ENCODE data around the gene GRIK2.

The GRIK2 gene

DNA sequence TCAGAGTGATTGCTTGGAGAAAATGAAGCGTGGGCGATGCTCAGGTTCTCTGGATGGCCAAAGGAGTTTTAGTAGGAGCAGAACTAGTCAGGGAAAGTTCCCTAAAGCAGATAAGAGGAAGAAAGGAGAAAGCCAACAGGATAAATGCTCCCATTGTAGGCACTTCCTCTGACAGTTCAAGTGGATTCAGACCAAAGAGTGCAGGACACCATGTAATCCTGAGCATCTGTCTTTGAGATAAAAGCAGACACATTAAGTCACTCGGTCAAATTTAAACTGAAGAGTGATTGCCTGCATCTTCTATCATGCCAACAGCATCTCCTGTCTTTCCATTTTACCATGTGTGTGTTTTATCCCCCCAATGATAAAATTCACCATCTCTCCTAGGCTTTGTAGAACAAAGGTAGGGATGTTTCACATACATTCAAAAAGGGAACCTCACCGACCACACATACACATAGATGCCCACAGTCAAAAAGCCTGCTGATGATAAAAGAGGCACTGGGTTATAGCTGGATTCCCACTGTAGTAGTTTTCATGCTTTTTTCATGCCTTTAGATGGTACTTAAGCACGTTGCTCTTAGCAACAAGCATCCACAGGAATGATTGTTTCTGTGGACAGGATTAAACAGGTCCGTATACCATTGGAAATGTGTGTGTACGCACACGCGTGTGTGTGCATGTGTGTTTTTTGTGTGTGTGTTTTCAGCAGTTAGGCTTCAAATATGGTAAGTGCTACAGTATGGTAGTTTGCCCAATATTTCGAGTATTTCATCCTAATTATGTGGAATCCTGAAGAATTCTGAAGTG lies 7.0 kb downstream of the GRIK2 start:
- DNase-seq (ENCODE audit: low read depth): no peak

DNA sequence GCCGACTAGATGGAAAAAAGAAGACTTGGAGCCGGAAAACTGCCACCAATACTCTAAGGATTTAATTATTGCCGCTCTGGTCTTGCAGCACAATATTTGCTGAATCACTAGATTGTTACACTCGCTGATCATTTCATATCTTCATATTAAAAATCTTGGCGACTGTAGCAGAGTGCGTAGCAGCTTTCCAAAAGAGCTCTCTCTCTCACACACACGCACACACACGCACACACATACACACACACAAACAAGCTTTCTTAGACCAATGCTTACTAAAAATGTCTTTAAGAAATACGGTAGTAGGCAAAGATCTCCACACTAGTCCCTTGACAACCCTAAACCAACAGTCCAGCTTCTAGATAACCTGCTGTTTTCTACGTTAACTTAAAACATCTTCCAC lies 7.7 kb downstream of the GRIK2 start:
- no peak for DNase-seq (ENCODE audit: low read depth)

DNA sequence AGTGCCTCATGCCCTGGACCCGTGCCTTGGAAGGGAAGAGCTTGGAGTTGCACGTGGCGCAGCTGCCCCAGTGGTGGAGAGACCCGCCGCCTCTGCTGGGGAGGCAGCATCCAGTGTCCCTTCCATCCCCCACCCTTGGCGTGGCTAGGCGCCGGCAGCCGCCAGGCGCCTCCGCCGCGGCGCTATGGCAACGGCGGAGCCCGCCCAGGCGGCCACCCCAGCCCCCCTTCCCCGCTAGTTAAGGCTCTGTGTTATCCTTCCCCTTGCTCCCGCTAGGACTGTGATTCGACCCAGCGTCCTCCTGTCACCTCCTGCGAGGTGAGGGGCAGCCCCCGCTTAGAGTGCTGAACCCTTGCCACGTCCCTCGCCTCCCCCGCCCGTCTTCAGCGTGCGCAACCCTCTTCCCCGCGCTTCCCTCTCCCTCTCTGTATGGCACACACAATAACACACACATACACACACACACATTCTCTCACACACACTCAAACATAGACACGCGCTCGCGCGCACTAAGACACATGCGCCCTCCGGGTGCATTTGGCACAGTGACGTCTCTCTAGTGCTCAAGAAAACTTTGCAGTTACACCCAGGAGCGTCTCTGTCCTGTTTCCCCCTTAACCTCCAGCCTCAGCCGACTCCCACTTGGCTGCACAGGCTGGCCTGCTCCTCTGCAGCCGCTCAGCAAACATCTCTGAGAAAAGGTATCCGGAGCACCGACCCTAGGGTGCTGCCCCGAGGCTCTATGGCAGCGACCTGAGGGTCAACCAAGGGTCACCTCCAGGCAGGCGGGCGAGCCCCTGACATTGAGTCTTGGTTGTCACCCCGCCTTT lies 8.5 kb downstream of the GRIK2 start:
- DNase-seq (ENCODE audit: low read depth): no peak

DNA sequence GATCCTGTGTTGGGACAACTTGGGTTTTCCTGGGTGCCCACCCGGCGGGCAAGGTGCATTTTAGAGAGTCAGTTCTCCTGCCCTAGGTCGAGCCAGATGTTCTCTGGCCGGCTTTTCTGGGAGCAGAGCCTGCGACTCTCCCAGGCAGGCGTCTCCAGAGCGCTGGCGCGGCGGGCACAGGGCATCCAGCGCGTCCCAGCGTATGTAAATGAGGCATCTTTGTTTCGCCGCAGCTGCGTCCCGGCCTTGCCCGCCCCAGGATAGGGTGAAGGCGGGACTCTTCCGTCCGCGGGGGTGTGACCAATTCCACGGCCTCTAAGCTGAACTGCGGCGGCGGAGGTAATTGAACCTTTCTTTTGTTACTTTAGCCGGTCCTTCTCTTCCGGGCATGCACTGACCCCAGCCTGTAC lies 9.1 kb downstream of the GRIK2 start:
- no peak for DNase-seq (ENCODE audit: low read depth)

DNA sequence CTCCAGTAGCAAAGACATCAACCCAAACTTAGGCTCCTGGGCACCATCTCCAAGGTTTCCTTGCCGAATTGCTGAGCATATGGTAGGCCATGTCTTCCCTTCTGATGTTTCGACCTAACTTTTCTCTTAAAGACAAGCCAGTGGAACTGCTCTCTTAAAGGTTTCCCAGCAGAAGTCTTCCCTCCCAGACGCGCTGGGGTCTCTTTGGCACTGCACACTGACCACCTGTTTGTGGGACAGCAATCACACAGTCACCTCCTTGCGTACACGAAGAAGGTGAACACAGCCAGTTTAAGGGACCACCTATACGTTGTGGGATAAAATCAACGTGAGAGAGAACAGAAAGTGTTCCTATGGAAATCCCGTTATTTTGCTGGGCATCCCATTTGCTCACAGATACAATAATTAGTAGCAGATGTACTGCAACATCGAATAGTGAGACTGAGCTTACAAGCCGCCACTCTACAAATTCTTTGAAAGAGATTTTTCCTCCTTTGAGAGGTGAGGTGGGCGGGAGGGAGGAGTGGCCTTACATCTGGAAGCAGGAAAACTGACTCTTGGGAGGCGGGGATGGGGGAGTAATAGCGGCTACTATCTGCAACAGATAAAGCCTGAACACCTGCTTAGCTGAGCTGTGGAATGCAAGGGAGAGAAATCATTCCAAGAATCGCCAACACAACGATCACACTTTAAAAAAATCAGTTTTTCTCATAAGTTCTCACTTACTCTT lies 9.9 kb downstream of the GRIK2 start:
- no peak for DNase-seq (ENCODE audit: low read depth)

DNA sequence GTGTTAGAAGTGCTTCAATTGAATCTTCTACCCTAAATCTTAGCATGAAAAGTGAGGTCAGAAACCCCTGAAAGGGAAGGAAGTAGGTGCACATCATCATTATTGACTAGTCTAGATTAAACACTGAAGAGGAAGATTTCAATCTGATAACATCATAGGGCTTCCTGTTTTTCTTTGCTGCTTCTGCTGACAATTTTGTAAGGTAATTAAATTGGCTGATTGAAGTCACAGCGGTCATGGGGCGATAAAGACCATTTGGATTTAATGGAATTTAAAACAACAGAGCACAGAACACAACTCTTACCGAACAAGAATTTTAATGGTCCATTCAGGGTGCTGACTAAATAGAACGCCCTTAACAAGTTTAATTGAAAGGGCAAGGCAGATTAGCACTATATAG lies 11.3 kb downstream of the GRIK2 start:
- DNase-seq (ENCODE audit: low read depth): no peak

DNA sequence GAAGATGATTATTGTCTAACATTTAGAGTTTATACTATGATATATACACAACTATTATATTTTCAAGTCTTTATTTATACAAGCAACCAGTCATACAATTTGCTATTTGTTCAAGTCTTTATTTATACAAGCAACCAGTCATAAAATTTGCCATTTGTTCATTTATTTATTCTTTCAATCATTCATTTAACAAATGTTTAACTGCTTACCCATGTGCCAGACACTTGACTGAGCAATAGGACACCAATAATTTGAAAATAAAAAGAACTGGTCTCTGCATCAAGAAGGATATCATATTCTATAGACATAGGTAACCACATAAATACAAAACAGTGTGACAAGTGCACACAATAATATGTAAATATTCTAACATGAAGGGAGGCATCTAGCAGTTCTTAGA lies 20.3 kb downstream of the GRIK2 start:
- DNase-seq (ENCODE audit: low read depth): no peak

DNA sequence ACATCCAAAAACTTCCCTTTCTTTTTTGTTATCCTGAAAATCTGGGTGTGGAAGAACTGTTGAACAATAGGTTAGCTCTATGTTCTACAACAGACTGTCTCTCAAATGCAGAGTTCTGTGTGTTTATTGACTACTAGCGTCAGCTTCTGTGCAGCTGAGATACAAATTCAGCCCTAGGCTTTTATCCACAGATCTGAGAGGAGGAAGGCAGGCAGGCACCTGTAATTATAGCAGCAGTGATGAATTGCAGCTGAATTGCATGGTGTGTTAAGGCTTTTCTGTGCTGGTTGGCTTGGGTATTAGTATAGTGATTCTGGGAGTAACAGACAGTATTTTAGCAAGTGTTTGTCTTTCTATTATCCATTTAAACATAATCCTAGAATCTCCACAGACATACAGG lies 24.4 kb downstream of the GRIK2 start:
- DNase-seq (ENCODE audit: low read depth): no peak

DNA sequence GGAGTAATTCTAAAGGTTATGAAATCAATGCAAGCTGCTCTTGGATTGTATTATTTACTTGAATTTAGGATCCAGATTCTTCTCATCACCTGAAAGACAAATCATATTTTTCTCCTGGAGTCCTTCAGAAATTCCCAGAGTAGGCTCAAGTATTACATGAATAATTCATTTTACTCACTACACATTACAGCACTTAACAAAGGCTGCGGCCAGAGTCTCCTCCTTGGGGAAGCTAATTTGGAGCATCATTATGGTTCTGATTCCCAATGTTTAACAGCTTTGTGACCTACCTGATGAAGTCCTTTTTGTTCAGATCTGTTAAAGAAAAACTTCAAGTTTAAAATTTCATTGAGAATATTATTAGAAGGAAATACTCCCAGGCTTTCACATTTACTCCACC lies 28.7 kb downstream of the GRIK2 start:
- DNase-seq (ENCODE audit: low read depth): no peak

DNA sequence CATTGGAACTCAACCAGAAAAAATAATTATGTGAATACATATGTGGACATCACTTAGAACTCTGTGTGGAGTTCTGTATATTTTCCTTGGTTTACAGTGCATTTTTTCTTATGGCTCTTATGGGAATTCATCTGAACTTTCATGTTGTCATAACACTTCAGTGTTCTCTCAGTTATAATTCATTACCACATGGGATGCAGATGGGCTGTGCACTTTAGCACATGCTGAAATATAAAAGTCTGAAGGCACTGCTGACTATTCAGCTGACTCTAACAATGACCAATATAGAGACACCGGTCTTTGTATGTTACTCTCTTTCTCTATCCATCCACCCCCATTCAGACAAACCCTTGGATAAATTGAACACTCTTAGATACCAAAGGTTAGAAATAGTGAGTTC lies 29.3 kb downstream of the GRIK2 start:
- no peak for DNase-seq (ENCODE audit: low read depth)

DNA sequence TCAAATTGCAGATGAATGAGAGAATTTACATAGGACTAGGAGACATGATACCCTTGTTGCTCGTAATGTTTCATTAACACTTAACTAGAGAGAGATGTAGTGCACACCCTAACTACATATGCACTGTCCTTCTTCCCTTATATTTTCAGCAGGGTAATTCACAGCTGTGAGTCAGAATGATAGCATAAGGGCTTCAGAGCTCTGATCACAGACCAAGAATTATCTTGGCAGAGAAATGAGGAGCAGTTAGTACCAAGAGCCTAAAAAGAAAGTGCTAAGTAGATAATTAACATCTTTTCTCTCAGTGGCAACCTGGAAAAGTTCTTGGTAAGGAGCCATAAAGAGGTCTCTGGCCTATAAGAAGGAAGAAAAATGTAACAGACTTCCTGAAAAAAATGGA lies 35.8 kb downstream of the GRIK2 start:
- DNase-seq (ENCODE audit: low read depth): no peak

DNA sequence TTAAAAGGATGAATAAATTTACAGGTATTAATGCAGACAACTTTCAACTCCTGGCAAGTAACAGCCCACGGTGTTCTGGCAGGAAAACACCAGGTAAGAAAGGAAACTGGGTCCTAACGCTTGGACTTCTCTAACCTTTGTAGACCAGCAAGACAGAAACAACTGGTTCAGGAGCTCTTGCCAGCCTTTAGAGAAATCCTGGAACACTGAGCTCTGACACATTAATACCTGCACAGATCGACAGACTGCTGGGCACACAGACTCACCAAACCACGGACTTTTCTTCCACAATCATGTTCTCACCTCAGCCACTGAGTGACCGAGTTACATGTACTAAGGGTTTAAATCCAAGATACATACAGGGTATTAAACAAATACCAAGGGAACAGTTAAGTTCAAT lies 36.3 kb downstream of the GRIK2 start:
- no peak for DNase-seq (ENCODE audit: low read depth)

DNA sequence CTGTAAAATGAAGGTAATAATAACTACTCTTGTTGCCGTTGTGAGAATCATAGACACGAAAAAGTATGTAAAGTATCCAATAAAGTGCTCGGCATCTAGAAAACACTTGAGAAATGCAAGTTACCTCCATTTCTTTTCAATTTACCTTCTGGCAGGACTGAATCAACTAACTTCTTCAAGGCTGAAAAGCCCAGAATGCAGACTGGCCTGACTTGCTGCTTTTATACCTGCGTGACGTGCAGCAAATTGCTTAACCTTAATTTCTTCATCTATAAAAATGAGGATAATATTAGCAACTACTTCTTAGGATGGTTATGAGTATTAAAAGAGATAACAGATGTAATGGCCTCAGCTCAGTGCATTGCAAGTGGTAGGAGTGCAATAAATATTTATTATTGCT lies 39.6 kb downstream of the GRIK2 start:
- no peak for DNase-seq (ENCODE audit: low read depth)

DNA sequence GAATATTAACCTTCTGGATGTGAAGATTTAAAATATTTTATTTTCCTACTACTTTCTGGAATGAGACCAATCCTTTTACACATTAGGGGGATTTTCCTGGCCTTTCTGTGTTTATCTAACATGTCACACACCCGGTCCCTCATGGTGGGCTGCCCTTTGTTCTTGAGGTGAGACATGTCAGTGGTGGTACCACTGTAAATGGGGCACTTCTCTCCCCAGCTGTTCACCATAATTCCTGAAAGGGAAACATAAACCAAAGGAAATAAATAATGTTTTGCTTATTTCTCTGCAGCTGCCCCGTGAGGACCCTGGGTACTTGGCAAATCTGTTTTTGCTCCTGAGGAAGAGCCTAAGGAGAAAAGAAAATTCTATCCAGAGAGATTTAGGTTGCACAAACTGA lies 41.1 kb downstream of the GRIK2 start:
- DNase-seq (ENCODE audit: low read depth): no peak

DNA sequence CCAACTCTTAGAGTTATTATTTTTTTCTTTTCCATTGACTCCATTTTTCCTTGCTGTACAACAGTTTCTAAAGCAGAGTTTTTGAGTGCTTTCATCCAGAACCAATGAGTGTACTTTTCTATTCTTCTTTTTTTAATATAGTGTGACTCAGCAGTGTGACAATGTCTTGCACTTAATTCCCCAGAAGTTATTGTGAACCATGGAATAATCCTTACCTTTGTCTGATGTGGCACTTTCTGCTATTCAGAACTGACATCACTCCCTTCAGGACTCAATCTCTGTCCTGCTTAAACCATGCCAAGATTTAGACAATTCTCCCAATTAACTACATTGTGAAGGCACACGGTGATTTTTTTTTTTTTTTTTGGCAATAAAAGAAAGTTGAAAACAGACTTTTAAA lies 41.5 kb downstream of the GRIK2 start:
- DNase-seq (ENCODE audit: low read depth): no peak

DNA sequence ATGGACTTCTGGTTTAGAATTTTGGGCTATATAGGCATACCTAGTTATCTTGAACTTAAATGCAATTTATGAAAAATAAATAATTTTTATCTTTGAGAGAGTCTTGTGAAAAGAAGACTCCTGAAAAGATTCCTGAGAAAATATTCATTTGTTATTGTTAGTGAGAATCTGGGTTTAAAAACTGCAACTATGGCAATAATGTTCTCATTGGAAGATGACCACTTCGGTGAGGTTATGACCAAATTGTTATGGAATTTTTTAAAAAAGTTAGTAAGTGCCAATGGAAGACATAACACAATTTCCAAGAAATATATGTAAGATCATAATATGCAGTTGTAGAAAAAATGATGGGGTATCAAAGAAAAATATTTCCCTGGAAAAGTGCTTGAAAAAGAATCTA lies 46.3 kb downstream of the GRIK2 start:
- no peak for DNase-seq (ENCODE audit: low read depth)

DNA sequence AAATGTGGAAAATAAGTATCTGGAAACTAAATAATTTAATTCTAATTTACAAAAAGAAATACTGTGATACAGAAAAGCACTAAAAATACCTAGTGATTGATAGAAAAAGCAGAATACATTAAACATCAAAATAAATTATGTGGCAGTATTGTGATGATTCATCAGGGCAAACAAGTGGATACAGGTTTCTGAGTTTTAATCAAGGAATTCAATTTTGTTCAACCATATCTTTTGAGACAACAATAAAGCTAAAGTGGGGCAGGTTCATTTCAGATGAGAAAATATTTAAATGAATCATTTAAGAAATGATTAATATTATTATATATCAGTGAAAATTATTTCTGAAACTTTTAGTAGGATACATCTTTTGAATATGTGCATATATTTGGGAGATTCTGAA lies 49.8 kb downstream of the GRIK2 start:
- no peak for DNase-seq (ENCODE audit: low read depth)

DNA sequence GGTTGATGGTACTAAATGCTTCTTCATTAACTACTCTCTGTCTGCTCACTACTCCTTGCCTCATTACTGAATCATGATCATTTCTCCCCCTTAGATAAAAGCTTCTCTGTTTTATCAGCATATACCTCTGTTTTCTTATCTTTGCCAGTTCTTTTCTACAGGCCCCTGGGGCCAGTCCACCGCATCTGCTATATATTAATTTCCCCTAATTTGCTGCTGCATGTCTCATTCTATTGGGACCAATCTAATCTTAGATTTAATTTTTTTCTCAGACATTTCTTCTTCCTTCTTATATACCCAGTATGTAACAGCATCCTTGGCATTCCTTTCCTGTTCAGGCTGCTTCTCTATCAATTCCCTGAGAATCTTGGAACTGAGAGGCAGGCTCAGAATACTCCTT lies 51.2 kb downstream of the GRIK2 start:
- DNase-seq (ENCODE audit: low read depth): no peak

DNA sequence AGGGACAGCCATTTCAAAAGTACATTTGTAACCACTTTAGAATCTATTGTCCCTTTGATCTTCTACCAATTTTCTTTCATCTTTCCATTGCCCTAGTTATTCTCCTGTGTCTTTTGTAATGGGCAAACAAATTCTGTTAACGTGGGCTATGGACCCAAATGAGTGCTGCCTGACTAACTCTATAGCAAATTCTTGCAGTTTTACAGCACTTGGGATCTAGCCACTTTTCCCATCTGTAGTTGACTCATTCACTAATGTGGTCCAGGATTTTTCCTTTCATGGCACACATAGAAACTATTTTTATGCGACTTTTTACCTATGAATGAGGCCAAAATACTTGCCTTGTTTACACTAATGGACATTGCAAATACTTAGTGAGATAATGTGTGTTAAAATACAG lies 52.0 kb downstream of the GRIK2 start:
- no peak for DNase-seq (ENCODE audit: low read depth)

DNA sequence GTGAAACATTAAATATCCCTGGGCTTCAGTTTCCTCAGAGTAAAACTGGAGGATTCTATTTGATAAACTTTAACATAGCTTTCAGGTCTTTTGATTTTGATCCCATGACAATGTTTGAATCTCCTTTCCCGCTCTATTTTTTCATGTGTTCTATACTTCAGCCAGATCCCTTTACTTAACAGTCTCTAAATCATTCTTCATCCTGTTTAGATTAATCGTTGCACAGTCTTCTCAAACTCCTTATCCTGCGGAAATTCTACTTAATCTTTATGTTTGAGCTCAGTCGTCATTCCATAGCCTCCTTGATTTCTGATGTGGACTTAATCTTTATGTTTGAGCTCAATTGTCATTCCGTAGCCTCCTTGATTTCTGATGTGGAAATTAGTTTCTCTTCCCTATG lies 57.4 kb downstream of the GRIK2 start:
- DNase-seq (ENCODE audit: low read depth): no peak

DNA sequence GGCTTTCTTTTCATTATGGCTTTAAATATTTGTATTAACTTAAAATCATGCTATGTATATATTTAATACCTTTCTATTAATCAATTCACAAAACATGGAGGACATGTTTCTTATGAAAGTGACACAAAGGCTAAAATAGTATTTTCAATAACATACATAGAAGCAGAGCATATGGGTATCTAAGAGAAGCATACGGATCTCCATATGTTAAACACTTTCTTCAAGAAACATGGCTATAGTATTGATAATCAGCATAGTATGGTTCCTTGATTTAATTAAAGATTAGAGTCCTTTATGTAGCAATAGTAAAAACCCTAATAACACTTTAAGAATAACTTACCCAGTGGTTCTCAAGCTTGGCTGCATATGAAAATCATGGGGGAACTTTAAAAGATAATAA lies 58.5 kb downstream of the GRIK2 start:
- no peak for DNase-seq (ENCODE audit: low read depth)

DNA sequence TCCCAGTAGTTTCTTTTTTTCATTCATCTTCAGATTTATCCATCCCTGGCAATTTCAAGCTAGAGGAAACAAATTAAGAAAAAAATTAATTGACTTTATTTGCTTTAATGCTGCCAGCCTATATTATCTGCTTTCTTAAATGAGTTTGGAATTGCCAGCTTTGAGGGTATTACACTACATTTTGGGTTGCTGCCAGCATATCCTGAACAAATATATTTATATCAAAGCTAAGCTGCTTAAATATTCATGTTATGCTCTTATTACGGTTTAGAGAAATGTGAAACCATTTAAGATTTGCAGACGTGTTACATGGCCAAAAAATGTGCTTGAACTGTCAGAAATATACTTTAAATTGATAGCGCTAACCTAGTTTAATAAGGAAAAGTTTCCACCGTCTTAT lies 59.7 kb downstream of the GRIK2 start:
- DNase-seq (ENCODE audit: low read depth): no peak

DNA sequence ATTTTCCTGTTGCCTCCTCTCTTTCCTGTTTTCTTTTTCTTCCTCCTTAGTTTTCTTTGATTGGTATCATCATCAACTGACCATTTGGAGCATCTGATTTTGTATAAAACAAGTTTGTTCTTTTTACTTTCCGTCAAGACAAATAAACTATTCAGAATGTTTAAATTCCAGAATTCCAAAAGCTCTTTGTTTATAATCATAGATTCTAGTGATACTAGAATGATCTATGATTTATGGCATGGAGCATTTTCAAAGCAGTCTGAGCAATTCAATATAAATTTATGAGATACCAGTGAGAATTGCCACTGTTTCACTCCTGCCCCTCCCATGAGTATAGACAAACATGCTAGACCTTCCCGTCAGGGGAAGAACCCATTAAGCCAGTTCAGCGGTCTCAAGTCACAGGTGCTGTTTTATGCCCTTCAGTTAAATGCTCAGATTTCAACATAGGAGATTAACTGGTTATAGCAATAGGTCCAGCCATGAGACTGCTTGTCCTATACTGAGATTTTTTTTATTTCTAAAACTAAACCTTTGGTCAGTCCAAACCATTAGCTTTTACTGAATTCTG lies 60.7 kb downstream of the GRIK2 start:
- DNase-seq (ENCODE audit: low read depth): no peak
